DOHH2 (cell line): ENCODE results near the gene HAPSTR1.

Source experiments
- H3F3A ChIP-seq: fragments of 200-600 bp; sonication (generic), shearing (Covaris generic); 2 replicates; pipeline ENCODE4 v1.6.0; 2016; ENCODE audit warnings: antibody characterized with exemption, mild to moderate bottlenecking; ENCODE audit not compliant: control insufficient read depth, insufficient read depth
- H3K27ac ChIP-seq: fragments of 200-600 bp; sonication (generic); 2 replicates; pipeline ENCODE4 v1.5.1; 2014; ENCODE audit warnings: low read depth, mild to moderate bottlenecking, low read length, moderate library complexity
- H3K27me3 ChIP-seq: fragments of 200-600 bp; sonication (generic); 2 replicates; pipeline ENCODE4 v1.6.1; 2014; ENCODE audit warnings: mild to moderate bottlenecking, low read length, mixed read lengths; ENCODE audit not compliant: control insufficient read depth
- H3K36me3 ChIP-seq: fragments of 200-600 bp; sonication (generic); 2 replicates; pipeline ENCODE4 v1.6.1; 2014; ENCODE audit warnings: mild to moderate bottlenecking, low read length, moderate library complexity, mixed read lengths; ENCODE audit not compliant: control insufficient read depth
- H3K4me1 ChIP-seq: fragments of 200-600 bp; sonication (generic); 2 replicates; pipeline ENCODE4 v1.6.1; 2014; ENCODE audit warnings: mild to moderate bottlenecking, low read length, mixed read lengths; ENCODE audit not compliant: control insufficient read depth
- H3K4me2 ChIP-seq: fragments of 200-600 bp; sonication (generic); 2 replicates; pipeline ENCODE4 v1.6.0; 2014; ENCODE audit warnings: mild to moderate bottlenecking, low read length, moderate library complexity
- H3K4me3 ChIP-seq: fragments of 200-600 bp; sonication (generic); 2 replicates; pipeline ENCODE4 v1.5.1; 2014; ENCODE audit warnings: mild to moderate bottlenecking, low read length, mixed read lengths
- H3K79me2 ChIP-seq: fragments of 200-600 bp; sonication (generic); 2 replicates; pipeline ENCODE4 v1.6.1; 2014; ENCODE audit warnings: mild to moderate bottlenecking, low read length, mixed read lengths; ENCODE audit not compliant: control insufficient read depth
- H3K9me2 ChIP-seq: fragments of 200-600 bp; sonication (generic); replicated peaks from 2 replicates; pipeline ENCODE4 v1.6.1; 2014; ENCODE audit warnings: mild to moderate bottlenecking, low read length, mixed read lengths; ENCODE audit not compliant: control insufficient read depth
- H3K9me3 ChIP-seq: fragments of 200-600 bp; sonication (generic); 2 replicates; pipeline ENCODE4 v1.6.1; 2014; ENCODE audit warnings: antibody characterized with exemption, low read length, mixed read lengths; ENCODE audit not compliant: control insufficient read depth, insufficient read depth
- H4K20me1 ChIP-seq: fragments of 200-600 bp; sonication (generic); 2 replicates; pipeline ENCODE4 v1.6.0; 2014; ENCODE audit warnings: low read depth, mild to moderate bottlenecking, antibody characterized with exemption, low read length, moderate library complexity; ENCODE audit not compliant: control insufficient read depth, insufficient read depth
- CTCF ChIP-seq: fragments of 200-600 bp; sonication (generic); IDR thresholded peaks from one replicate; pipeline ENCODE4 v1.5.1; 2014; ENCODE audit warnings: antibody characterized with exemption, mild to moderate bottlenecking, low read depth, low read length; ENCODE audit not compliant: poor library complexity, severe bottlenecking
- EZH2phosphoT487 ChIP-seq: fragments of 200-600 bp; sonication (generic); IDR thresholded peaks from 2 replicates; pipeline ENCODE4 v1.6.1; 2017; ENCODE audit warnings: borderline replicate concordance, mild to moderate bottlenecking, antibody characterized with exemption, low read length, moderate library complexity, mixed read lengths

The HAPSTR1 gene

DNA sequence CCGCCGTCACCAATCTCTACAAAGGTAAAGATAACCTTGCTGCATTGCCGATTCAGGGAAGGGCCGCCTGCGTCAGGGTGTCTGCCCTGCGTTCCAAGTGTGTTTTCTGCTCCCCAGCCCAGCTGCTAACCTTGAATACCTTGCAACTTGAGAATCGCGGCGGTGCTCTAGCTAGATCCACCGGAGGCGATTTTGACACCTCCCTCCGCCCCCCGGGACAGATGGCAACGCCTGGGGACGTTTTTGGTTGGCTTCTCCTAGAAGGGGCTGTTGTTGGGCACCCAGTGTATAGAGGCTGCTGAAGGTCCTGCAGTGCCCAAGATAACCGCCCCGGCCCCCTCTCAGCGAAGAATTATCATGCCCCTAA lies 1.5 kb downstream of the HAPSTR1 start:
- Histone ChIP-seq H3F3A (peaks cover 8% of the 10 kb centered on the region; the same call in 1 of the 2 replicates), H4K20me1 (peaks cover 37% of the 10 kb centered on the region), H3K4me2 (peak overlapping the region; percentile 84), H3K27me3 (no peaks in the 10 kb centered on the region), H3K4me3 (peak overlapping the region; percentile 82), H3K79me2 (peaks cover 71% of the 10 kb centered on the region), H3K9me3 (no peaks in the 10 kb centered on the region), H3K27ac (peak overlapping the region; percentile 59), H3K36me3 (peaks cover 52% of the 10 kb centered on the region), H3K4me1 (peaks cover 72% of the 10 kb centered on the region), H3K9me2 (no peaks in the 10 kb centered on the region)
- TF ChIP-seq EZH2phosphoT487: no peak
- TF ChIP-seq CTCF: no peak

GRCh38 chr16:9094011-9094846 lies 2.8 kb downstream of the HAPSTR1 start:
- Histone ChIP-seq H3K4me1 (peaks cover 72% of the 10 kb centered on the region), H3K9me2 (no peaks in the 10 kb centered on the region), H3F3A (peaks cover 4% of the 10 kb centered on the region; the same call in 1 of the 2 replicates), H3K4me3 (peak overlapping the region; percentile 82), H3K9me3 (no peaks in the 10 kb centered on the region), H3K4me2 (peak overlapping the region; percentile 84), H4K20me1 (peaks cover 49% of the 10 kb centered on the region), H3K27ac (no peak overlapping the region), H3K36me3 (peaks cover 65% of the 10 kb centered on the region), H3K79me2 (peaks cover 84% of the 10 kb centered on the region), H3K27me3 (no peaks in the 10 kb centered on the region)
- no peak for TF ChIP-seq EZH2phosphoT487

- no peaks in the 10 kb centered on the region for H3K27me3 ChIP-seq
- peaks cover 93% of the 10 kb centered on the region for H3K79me2 ChIP-seq
- peak overlapping the region; percentile 82 for H3K4me3 ChIP-seq
- peaks cover 72% of the 10 kb centered on the region for H3K4me1 ChIP-seq
- H3F3A ChIP-seq: 0 out of 2 replicates have a peak, but pooled peaks cover 2% of the 10 kb centered on the region
- peaks cover 74% of the 10 kb centered on the region for H3K36me3 ChIP-seq
- peak overlapping the region; percentile 84 for H3K4me2 ChIP-seq
- no peak overlapping the region for H3K27ac ChIP-seq
- no peaks in the 10 kb centered on the region for H3K9me2 ChIP-seq
- H3K9me3 ChIP-seq: no peaks in the 10 kb centered on the region
- TF ChIP-seq CTCF (no peak), EZH2phosphoT487 (no peak)
- peaks cover 58% of the 10 kb centered on the region for H4K20me1 ChIP-seq
Observed at GRCh38 chr16:9095171-9095570, 3.7 kb downstream of the HAPSTR1 start.
